Choroid plexus epithelial cell (primary cell): ENCODE results near the gene CCR4.
A peak's percentile ranks its signal among the peaks of the same experiment; 100 is the strongest.
"Not testable (repeated sequence)": the region's sequence is repeated elsewhere in the genome, so short reads cannot be mapped to it uniquely, and the experiment has no call there.

Experiments
- DNase-seq: peaks from one replicate; pipeline ENCODE4 v3.0.0-alpha.2; 2010; ENCODE audit warnings: low read depth
- H3K4me3 ChIP-seq: 2 replicates; pipeline ENCODE4 v1.5.1; 2011; ENCODE audit warnings: low read depth, mild to moderate bottlenecking, control low read depth, low read length, moderate library complexity
- TF ChIP-seq, protein P1 (sequence below): conservative IDR thresholded peaks from 2 replicates; pipeline ENCODE4 v1.5.1; 2011; ENCODE audit warnings: low read depth, mild to moderate bottlenecking, control low read depth, inconsistent platforms, low read length, moderate library complexity

Gene CCR4

DNA sequence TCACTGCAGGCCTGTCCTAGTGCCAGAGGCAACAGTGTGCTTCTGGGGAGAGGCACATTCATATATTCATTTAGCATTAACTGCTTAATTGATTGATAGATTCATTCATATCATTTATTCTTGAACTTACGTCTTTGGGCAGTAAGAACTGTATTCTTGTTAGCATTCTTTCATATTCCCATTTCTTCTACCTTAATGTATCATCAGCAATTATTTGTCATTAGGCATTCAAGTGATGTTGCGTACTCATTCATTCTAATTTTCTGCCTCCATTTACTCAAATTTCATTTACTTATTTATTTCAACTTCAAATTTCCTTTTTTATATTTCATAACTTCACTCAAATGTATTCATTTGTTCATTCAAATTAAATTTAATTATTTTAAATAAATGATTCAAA, 31.5 kb upstream of the CCR4 start:
- TF ChIP-seq, protein P1, sequence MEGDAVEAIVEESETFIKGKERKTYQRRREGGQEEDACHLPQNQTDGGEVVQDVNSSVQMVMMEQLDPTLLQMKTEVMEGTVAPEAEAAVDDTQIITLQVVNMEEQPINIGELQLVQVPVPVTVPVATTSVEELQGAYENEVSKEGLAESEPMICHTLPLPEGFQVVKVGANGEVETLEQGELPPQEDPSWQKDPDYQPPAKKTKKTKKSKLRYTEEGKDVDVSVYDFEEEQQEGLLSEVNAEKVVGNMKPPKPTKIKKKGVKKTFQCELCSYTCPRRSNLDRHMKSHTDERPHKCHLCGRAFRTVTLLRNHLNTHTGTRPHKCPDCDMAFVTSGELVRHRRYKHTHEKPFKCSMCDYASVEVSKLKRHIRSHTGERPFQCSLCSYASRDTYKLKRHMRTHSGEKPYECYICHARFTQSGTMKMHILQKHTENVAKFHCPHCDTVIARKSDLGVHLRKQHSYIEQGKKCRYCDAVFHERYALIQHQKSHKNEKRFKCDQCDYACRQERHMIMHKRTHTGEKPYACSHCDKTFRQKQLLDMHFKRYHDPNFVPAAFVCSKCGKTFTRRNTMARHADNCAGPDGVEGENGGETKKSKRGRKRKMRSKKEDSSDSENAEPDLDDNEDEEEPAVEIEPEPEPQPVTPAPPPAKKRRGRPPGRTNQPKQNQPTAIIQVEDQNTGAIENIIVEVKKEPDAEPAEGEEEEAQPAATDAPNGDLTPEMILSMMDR = no peak
- no peak overlapping the region for H3K4me3 ChIP-seq
- no peak for DNase-seq

DNA sequence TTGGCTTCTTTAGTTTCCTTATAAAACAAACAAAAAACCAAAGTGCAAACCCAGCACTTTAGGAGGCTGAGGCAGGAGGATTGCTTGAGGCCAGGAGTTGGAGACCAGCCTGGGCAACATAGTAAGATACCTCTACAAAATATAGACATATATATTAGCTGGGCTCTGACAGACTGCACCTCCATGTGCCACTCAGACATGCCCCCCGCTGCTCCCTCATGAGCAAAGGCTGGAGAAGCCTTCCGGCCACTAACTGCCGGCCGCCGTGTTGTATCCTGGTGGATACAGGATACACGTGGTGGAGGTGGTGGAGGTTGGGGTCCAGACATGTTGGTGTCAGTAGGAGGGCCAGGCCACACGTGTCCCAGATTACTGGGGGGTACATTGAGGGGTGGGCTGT, 29.4 kb upstream of the CCR4 start:
- no peak for DNase-seq
- H3K4me3 ChIP-seq = no peak overlapping the region
- TF ChIP-seq, protein P1 = no peak

DNA sequence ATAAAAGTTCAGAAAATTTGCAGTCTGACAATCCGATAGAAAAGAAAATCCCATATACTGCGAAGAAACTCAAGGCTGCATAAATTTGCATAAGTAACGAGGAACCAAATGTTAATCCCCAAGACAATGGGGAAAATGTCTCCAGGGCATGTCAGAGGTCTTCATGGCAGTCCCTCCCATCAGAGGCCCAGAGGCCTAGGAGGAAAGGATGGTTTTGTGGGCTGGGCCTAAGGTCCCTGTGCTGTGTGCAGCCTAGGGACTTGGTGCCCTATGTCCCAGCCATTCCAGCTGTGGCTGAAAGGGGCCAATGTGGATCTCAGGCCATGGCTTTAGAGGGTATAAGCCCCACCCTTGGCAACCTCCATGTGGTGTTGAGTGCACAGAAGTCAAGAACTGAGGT, 21.3 kb upstream of the CCR4 start:
- H3K4me3 ChIP-seq = no peak overlapping the region
- DNase-seq = no peak
- TF ChIP-seq, protein P1 = no peak

DNA sequence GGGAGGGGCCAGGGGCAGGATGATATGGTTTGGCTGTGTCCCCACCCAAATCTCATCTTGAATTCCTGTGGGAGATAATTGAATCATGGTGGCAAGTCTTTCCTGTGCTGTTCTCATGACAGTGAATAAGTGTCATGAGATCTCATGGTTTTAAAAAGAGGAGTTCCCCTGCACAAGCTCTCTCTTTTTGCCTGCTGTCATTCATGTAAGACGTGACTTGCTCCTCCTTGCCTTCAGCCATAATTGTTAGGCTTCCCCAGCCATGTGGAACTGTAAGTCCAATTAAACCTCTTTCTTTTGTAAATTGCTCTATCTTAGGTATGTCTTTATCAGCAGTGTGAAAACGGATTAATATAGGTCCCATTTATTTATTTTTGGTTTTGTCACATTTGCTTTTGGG, 20.2 kb upstream of the CCR4 start:
- DNase-seq = not testable (repeated sequence)

DNA sequence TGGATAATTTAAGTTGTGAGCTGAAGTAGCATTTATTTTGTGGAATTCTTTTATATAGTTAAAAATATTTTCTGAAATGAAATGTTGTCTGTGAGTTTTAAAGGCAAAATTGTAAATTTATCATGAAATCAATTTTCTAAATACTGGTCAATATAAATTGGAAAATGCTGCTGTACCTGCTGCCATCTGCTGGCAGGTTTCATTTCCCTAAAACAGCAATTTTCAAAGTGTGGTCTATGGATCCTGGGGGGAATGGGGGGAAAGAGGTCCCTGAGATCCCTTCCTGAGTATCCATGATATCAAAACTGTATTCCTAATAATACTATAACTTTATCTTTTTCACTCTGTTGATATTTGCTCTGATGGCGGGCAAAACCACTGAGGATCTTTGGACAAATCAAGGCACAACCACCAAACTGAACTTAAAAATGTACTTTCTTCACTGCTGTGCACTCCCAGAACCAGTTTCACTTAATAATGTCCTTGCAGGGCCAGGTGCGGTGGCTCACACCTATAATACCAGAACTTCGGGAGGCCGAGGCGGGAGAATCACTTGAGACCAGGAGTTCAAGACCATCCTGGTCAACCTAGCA, 17.2 kb upstream of the CCR4 start:
- TF ChIP-seq, protein P1 = peak; percentile 85
- DNase-seq = peak; percentile 41
- H3K4me3 ChIP-seq = no peak overlapping the region

More for the DNA sequence above, 20.2 kb upstream of the CCR4 start:
- not testable (repeated sequence) for H3K4me3 ChIP-seq

DNA sequence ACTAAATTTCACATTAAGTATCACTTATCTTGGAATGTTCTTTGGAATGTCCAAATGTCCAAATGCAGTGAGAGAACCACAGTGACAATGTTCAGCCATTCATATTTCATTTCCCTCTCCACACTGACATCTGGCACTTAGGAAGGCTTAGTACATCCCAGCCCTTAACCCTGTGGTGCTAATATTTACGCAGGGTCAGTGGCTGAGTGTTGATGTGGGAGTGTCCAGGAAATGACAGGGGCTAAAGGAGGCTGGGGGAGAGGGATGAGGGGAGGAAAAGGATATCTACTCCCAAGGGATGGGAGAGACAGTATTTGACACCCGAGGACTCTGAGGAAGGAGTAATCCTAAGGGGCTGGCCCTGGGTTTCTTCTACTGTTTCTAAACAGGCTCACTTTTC, 14.1 kb upstream of the CCR4 start:
- H3K4me3 ChIP-seq = no peak overlapping the region
- no peak for DNase-seq
- TF ChIP-seq, protein P1 = no peak

DNA sequence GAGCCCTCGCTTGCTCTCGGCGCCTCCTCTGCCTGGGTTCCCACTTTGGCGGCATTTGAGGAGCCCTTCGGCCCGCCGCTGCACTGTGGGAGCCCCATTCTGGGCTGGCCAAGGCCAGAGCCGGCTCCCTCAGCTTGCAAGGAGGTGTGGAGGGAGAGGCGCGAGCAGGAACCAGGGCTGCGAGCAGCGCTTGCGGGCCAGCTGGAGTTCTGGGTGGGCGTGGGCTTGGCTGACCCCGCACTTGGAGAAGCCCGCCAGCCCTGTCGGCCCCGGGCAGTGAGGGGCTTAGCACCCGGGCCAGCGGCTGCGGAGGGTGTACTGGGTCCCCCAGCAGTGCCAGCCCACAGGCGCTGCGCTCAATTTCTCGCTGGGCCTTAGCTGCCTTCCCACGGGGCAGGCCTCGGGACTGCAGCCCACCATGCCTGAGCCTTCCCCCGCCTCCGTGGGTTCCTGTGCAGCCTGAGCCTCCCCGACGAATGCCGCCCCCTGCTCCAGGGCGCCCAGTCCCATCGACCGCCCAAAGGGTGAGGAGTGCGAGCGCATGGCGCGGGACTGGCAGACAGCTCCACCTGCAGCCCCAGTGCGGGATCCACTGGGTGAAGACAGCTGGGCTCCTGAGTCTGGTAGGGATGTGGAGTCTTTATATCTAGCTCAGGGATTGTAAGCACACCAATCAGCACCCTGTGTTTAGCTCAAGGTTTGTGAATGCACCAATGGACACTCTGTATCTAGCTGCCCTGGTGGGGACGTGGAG, 11.7 kb upstream of the CCR4 start:
- DNase-seq, H3K4me3 ChIP-seq: not testable (repeated sequence)

DNA sequence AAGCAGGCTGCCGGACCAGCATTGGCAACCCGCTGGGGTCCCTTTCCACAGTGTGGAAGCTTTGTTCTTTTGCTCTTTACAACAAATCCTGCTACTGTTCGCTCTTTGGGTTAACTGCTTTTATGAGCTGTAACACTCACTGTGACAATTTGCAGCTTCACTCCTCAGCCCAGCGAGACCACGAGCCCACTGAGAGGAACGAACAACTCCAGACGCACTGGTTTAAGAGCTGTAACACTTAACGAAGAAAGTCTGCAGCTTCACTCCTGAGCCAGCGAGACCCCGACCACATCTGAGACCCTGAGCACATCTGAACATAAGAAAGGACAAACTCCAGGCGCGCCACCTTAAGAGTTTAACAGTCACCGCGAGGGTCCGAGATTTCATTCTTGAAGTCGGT, 10.7 kb upstream of the CCR4 start:
- TF ChIP-seq, protein P1 = no peak
- no peak for DNase-seq
- H3K4me3 ChIP-seq = no peak overlapping the region
